Endometrial microvascular endothelial cells (primary cell): ENCODE data around the gene SLAIN2. TPM values are rescaled to one million over a fixed set of nuclear protein-coding genes. Genes with fewer than 3 reads are reported as not detected.
"Not testable (repeated sequence)": the region's sequence is repeated elsewhere in the genome, so short reads cannot be mapped to it uniquely, and the experiment has no call there.

Experiments used
- in situ Hi-C: cut with HindIII; loops from 2 replicates; pipeline ENCODE4 v1.10.0; 2017; ENCODE audit warnings: low sequenced_read_pairs, low pct_unique_long_range_greater_than_20kb; ENCODE audit errors: inconsistent ontology term
- total RNA-seq: library from RNA; depleted of rRNA; stranded (reverse); fragments of >200 nt; gene quantifications from one replicate; pipeline ENCODE4 v1.2.3, GENCODE V29; 2015; ENCODE audit errors: inconsistent ontology term

Gene SLAIN2
- total RNA-seq, 1 donor from 2014 or later = 67.3 TPM

DNA sequence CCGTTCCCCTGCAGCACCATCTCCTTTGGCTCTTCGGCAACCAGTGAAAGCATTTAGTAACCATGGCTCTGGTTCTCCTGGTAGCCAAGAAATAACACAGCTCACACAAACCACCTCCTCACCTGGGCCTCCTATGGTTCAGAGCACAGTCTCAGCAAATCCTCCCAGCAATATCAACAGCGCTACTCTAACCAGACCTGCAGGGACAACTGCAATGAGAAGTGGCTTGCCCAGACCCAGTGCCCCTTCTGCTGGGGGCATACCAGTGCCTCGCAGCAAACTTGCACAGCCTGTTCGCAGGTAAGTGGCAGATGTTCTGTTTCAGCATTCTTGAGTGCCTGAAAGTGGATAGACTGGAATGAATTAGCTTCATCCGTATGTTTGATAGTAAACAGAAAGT, 78.8 kb downstream of the SLAIN2 start:
- in situ Hi-C loops = no loop called here

DNA sequence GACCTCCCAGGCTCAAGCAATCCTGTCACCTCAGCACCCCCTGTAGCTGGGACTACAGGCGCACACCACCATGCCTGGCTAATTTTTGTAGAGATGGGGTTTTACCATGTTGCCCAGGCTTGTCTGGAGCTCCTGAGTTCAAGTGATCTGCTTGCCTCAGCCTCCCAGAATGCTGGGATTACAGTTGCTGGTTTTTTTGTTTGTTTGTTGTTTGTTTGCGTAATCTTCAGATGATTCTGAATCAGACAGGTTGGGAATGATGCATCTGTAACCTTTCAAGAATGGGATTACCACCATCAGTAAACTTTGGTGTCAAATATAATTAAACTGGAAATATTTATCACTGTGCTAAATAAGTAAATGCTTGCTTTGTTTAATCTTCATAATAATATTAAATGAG, 79.8 kb downstream of the SLAIN2 start:
- in situ Hi-C loops = no loop called here

DNA sequence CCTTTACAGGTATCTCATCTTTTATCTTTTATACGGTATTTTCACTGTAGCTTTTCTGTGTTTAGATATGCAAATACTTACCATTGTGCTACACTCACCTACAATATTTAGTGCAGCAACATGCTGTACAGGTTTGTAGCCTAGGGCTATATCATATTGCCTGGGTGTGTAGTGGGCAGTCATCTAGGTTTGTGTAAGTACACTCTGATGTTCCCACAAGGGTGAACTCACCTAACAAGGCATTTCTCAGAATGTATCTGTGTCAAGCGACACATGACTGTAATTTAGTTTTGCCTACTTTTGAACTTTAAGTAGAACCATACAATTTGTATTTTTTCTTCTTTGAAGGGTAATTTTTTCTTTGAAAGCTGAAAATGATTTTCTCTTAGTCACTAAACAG, 87.6 kb downstream of the SLAIN2 start:
- in situ Hi-C loops = no loop called here

DNA sequence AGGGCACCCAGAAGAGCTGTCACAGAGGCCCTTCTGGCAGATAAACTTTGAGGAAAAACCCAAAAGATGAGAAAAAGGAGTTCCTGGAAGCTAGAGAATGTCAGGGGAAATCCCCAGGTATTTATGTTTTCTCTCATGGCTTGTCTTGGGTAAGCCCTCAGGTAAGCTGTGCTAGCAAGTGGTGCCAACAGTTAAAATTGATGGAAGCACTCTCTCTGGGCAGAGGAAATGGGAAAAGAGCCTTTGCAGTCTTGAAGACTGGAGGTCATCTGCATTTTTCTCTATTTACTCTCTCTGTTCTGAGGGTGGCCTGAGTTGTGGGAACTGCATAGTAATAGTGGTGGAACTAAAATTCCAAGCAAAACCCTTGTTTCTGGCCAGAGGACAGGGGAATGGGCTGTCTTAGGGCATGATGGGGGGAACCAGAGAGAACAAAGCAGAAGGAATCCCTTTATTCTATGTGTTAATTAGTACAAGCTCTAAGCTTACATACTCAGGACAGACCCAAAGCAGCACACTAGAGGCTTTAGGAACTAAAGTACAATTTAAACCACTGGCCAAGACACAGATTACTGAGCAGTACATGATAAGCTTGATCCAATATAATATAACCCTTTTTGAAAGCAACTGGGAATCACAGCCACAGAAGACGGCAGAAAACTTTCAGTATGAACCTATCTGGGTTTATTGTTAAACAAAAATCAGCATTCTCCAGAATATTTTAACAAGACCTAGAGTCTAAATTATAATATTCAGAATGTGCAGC, 88.6 kb downstream of the SLAIN2 start:
- in situ Hi-C loops = no loop called here

DNA sequence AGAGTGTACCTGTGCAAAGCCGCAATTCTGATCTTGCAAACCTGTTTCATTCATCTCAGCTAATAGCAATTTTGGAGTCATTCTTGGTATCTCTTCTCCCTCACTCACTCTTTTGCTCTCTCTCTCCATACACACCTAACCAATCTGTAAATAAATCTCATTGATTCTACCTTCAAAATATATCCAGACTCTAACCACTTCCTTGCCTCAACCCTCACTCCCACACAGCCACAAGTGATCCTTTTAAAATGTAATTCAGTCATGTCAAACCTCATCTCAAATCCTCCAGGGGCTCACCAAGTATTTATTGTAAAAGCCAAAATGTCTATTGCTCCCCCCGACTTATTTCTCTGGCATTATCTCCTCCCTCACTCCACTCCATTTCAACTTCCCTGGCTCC, 90.1 kb downstream of the SLAIN2 start:
- in situ Hi-C loops = no loop called here

DNA sequence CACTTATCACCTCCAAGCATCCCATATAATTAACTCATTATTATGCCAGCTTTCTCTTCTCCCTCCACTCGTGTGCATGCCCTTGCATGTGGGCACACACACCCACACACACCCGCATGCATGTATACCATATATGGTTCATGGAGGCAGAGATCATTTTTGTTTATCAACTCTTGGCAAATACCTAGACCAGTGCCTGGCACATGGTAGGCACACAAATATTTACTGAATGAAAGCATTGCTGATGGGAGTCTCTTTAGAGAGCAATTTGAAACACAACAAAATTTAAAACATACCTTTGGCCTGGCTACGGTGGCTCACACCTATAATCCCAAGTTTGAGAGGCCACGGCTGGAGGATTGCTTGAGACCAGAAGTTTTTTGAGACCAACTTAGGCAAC, 90.7 kb downstream of the SLAIN2 start:
- in situ Hi-C loops = no loop called here

DNA sequence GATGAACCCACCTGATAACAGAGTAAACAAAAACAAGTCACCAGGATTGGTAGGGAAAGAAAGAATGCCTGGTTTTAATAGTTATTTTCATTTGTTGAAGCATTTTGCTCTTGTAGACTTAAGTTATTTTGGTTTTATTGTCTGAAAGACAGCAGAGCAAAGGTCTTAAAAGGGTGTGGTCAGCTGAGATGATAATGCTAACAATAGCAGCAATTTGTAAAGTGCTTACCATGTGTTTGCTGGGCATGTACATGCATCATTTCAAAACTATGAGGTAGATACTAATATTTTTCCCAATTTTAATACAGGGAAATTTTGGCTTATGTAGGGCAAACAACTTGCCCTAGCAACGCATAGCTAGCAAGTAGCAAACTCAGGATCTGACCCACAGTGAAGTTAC, 95.0 kb downstream of the SLAIN2 start:
- in situ Hi-C loops = no loop called here

DNA sequence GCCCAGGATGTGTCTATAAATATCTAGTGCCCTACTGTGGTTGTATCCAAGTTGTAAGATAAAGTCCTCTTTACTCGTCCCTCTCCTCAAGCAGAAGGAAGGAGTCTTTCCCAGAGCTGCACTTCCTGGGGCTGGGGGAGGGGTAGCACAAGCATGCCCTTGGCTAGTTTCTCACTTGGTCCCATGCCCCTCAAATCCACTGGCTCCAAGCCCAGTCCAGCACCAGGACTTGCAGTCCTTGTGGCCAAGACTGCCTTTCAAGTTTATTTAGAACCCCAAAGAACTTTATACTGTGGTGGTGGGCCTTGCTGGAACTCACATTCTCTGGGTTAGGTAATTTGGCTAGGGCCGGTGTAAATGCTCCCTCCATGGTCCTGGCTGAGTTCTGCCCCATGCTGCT, 98.7 kb downstream of the SLAIN2 start:
- in situ Hi-C loops = no loop called here

DNA sequence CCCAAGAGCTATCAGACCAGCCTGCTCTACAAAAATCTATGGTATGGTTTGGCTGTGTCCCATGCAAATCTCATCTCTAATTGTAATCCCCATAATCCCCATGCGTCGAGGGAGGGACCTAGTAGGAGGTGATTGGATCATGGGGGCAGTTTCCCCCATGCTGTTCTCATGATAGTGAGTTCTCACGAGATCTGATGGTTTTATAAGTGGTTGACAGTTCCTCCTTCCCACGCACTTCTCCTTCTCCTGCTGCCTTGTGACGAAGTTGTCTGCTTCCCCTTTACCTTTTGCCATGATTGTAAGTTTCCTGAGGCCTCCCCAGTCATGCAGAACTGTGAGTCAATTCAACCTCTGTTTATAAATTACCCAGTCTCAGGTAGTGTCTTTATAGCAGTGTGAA, 99.6 kb downstream of the SLAIN2 start:
- in situ Hi-C loops = not testable (repeated sequence)

DNA sequence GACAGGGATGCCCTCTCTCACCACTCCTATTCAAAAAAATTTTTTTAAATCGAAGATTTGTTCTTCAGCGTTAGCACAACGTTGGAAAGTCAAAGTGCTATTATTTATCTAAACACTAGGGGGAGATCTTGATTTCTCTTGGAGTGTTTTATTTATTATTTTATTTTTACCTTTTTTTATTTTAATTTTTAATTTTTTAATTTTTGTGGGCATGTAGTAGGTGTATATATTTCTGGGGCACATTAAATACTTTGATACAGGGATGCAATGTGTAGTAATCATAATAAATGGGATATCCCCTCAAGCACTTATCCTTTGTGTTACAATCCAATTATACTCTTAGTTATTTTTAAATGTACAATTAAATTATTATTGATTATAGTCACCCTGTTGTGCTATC, 104.4 kb downstream of the SLAIN2 start:
- in situ Hi-C loops = no loop called here

DNA sequence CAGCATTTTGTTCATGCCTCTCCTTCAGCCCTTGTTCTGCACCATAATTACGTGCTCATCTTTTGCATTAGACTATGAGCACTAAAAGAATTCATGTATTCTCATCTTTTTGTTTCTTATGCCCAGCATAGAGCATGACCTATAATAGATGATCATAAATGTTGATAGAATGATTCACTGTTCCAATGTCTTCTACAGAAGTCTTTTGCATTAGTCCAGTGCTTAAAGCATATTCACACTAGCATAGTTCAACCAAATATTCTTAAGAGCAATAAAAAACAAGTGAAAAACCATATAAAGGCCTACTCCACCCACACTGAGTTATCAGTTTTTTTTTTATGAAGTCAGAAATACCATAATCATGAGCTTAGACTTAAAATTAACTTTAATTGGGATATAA, 105.3 kb downstream of the SLAIN2 start:
- in situ Hi-C loops = no loop called here

DNA sequence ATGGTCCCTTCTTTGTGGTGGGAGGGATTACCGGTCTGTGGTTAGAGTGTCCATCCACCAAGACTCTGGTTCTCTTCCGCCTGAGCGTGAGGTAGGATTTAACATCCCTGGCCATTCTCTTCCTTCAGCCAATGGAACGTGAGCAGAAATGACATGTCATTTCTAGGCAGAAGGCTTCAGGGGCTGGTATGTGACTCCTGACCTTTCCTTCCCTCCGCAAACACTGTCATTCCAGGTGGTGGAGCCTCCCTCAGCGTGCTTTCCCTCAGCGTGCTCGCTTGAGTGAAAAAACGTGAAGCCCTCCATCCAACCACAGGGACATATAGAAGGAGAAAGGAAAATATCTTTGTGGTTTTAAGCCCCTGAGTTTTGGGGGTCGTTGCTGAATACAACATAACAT, 107.8 kb downstream of the SLAIN2 start:
- in situ Hi-C loops = no loop called here

DNA sequence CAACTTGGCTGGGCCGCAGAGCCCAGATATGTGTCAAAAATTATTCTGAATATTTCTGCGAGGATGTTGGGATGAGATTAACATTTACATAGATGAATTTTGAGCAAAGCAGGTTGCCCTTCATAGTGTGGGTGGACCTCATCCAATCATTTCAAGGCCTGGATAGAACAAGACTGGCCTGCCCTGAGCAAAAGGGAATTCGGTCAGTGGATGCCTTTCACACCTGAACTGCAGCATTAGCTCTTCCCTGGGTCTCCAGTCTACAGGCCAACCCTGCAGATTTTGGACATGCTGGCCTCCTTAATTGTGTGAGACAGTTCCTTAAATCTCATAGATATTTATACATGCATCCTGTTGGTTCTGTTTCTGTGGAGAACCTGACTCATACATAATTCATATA, 109.4 kb downstream of the SLAIN2 start:
- in situ Hi-C loops = no loop called here

DNA sequence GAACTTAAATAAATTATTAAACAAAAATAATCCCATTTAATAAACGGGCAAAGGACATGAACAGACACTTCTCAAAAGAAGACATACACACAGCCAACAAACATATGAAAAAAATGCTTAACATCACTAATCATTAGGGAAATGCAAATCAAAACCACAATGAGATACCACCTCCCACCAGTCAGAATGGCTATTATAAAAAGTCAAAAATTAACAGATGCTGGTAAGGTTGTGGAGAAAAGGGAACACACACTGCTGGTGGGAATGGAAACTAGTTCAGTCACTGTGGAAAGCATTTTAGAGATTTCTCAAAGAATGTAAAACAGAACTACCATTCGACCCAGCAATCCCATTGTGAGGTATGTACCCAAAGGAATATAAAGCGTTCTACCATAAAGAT, 110.3 kb downstream of the SLAIN2 start:
- in situ Hi-C loops = not testable (repeated sequence)

DNA sequence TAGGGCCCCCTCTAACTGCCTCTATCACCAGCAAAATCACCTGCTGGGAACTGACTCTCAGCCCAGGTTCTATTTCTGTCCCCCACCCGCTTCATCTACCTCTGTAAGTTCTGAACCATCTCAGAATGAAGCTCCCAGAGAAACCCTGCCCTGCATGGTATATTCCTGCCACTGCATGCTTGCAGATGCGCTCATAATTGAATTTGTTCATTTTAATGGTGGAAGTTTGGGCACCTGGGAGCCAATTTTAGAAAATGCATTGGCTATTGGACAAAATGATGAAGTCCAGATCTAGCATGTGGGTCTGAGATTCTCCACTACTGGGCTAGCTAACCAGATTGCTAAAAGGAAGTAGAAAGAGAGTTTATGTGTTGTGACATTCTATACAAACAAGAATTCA, 113.3 kb downstream of the SLAIN2 start:
- in situ Hi-C loops = no loop called here

DNA sequence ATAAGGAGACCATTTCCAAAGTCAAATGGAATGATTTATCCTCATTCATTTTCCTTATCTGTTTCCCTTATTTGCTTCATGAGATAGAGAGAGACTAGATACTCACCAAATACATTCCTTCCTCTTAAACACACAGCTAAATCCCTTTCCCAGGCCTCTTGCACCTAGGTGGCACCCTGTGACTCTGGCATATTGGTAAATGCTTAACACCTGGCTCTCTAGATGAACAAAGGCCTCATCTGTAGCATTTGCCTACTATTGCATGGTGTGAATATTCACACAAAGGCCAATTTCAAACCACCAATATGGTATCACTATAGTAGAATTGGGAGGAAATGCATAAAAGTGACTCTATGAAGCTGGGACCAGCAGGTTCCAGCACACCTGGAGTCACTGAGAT, 119.7 kb downstream of the SLAIN2 start:
- in situ Hi-C loops = no loop called here

DNA sequence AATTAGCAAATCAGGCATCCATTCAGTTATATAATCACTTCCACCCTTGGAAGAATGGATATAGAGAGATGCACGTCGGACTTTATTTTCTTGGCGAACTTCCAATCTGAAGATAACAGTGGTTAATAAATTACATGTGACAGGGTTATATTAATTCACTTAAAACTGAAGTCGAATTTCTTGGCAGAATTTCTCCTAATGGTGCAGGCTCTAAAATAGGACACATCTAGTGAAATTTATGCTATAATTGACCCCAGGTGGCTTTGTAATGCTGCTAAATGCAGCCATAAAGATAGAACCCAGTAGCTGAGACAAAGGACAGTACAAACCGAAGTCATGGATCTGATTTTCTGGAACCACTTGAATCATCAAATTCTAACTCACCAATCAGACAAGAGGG, 121.0 kb downstream of the SLAIN2 start:
- in situ Hi-C loops = no loop called here

DNA sequence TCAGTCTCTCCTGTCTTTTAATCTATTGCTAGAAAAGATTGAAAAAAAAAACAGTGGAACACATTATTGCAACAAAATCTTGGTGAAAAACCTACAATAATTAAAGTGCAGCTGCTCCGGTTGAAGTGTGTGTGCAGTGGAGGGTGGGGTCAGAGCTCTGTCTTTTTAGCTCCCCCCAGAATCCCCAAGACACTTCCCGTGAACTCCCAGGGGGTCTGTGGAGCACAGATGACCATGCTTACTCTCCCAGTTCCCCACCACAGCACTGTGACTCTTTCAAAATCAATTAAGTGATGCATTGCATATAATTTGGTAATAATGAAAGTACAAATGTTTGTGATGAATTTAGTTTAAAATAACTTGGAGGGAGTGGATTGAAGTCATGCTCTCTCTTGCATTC, 126.1 kb downstream of the SLAIN2 start:
- in situ Hi-C loops = no loop called here

DNA sequence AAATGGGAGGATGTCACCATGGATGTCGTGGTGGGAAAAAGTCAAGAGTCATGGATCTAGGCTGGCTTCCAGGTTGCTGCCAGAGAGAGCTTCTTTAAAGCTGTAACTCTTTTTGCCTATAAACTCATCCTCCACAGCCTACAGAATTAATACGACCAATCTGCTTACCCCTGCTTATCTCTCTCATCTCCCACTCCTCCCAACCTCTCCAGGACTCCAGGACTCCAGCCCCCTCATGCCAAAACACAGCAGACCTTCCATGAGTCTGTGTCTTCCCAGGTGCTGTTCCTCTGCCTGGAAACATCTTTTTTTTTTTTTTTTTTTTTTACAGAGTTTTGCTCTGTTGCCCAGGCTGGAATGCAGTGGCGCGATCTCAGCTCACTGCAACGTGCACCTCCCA, 126.6 kb downstream of the SLAIN2 start:
- in situ Hi-C loops = no loop called here

DNA sequence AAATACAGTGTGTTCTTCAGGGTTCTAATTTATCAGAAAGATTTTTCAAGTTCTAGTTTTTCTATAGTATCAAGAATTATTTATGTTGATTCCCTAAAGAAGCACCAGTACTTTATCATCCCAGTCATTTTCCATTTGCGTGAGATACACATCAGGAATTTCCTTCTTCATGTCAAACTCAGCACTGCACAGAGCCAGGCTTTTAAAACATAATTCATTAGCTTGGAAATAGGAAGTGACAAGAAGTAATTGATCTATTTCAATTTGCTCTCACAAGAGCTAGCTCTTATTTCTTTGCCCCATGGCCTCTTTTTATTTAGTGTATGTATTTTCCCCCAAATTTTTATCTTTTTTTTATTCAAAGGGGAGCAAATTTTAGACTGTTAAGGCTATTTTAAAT, 128.8 kb downstream of the SLAIN2 start:
- in situ Hi-C loops = no loop called here

DNA sequence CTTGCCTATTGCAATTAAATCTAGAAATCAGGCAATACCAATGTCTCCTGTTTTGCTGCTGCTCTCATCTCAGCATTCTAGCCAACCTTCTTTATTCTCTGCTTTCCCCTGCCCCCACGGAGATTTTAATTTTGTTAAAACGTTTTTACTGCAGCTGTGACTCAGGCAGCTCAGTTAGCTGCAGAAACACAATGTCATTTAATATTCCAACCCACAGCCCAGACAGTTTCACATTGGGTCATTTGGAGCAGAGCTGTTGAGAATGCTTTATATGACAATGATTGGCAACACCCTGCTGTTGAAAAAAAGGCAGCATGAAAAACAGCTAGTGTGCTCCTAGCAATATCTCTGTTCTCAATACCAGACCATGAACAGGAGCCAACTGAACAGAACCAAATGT, 129.2 kb downstream of the SLAIN2 start:
- in situ Hi-C loops = no loop called here
